HG02885 (cell line): ENCODE data around the gene SSC5D.
"Not testable (repeated sequence)": the region's sequence is repeated elsewhere in the genome, so short reads cannot be mapped to it uniquely, and the experiment has no call there.

ENCODE experiments used
- ATAC-seq: cut with Tn5 transposase; IDR thresholded peaks from one replicate; pipeline ENCODE4 v1.9.1; 2021; ENCODE audit warnings: mild to moderate bottlenecking; ENCODE audit not compliant: unreplicated experiment, poor library complexity

SSC5D gene

DNA sequence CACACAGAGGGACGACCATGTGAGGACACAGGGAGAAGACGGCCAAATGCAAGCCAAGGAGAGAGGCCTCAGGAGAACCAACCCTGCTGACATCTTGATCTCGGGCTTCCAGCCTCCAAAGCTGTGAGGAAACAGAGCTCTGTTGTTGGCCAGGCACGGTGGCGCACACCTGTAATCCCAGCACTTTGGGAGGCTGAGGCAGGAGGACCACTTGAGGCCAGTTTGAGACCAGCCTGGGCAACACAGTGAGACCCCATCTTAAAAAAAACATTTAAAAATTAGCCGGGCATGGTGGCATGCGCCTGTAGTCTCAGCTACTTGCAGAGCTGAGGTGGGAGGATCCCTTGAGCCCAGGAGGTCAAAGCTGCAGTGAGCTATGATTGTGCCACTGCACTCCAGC, 46.0 kb downstream of the SSC5D start:
- ATAC-seq: not testable (repeated sequence)

DNA sequence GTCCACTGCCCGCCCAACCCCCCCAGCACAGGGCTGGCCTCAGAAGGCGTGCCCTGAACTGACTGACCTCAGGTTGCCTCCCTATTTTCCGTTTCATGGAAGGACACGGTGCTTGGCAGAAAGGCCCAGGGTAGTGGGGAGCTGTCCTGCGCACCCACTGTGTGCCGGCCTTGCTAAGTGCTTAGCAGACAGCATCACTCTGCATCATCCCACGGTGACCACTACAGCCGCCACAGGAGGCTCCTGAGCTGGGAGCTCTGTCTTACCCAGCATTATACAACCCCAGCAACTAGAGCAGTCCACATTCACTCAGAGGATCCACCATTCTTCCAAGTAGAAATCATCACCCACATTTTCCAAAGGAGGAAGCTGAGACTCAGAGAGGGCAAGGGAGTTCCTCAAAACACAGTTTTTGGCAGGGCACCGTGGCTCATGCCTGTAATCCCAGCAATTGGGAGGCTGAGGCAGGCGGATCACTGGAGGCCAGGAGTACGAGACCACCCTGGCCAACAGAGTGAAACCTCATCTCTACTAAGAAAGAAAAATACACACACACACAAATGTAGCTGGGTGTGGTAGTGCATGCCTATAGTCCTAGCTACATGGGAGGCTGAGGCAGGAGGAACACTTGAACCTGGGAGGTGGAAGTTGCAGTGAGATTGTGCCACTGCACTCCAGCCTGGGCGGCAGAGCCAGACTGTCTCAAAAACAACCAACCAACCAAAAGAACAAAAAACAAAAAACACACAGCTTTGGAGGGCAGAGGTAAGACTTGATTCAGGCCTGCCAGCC, 47.1 kb downstream of the SSC5D start:
- no peak for ATAC-seq

DNA sequence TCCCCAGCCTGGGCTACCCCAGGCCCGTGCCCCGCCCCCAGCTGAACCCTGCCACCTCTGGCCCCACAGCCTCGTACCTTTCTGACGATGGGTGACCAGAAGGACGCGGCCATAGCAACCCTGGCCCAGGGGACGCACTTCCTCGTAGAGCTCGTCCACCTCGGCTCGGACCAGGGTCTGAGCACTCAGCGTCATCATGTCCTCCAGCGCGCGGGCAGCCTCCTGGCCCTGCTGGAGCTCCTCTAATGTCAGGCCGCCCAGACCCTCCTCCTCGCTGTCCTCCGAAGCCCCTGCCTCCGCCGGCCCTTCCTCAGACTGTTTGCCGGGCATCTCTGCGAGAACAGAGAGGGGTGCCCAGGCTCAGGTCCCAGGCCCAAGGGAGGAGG, 47.7 kb downstream of the SSC5D start:
- no peak for ATAC-seq

DNA sequence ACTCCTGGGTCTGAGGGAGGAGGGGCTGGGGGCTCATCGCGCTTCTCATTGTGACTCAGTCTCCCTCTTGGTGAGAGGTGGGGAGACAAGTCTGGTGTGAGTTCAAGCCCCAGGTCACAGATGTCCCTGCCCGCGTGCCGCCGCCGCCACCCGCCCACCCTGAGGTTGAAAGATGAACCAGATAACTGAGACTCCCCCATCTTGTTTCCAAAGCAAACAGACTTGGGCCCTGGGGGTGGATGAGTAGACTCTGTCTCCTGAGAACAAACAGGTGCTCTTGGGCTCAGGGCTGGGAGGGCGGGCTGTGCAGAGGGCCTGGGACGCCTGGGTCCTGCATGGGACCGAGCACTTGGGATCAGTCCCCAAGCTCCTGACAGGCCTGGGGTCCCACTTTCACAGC, 48.1 kb downstream of the SSC5D start:
- ATAC-seq: no peak

DNA sequence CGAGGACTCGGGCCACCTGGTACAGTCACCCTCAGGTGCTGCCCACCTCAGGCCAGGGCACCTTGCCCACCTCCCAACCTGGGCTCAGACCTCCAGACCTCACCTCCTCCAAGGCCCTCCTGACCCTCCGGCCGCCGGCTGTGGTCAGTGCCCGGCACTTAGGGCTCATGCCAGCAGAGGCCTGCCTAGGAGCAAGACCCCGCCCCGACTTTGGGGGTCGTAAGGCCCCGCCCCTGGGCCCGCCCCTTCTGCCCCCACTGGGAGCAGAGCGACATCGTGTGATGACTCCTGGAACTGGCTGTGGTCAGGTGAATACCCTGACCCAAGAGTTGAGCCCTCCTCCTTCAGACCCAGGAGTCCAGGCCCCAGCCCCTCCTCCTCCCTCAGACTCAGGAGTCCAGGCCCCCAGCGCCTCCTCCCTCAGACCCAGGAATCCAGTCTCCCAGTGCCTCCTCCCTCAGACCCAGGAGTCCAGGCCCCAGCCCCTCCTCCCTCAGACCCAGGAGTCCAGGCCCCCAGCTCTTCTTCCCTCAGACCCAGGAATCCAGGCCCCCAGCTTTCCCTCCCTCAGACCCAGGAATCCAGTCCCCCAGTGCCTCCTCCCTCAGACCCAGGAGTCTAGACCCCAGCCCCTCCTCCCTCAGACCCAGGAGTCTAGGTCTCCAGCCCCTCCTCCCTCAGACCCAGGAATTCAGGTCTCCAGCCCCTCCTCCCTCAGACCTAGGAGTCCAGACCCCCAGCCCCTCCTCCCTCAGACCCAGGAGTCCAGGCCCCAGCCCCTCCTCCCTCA, 48.9 kb downstream of the SSC5D start, which contains the start of gene SBK2:
SBK2 (minus strand) TSS at position 183 of the 790 bp plus-strand sequence. CDS start 839 bp downstream, outside the sequence.
- no peak for ATAC-seq

DNA sequence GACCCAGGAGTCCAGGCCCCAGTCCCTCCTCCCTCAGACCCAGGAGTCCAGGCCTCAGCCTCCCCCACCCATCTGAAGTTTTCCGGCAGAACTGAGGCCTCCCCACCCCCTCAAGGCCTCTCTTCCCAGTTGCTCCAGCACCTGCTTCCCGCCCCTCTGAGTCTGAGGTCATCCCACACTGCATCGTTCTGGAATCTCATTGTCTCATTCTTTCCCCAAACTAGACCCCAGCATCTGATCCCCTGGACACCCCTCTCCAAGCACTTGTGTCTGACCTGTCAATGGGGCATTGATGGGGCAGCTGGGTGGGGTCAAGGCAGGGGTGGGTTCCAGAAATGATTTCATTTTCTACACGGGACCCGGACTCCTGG, 49.5 kb downstream of the SSC5D start:
- ATAC-seq: no peak

DNA sequence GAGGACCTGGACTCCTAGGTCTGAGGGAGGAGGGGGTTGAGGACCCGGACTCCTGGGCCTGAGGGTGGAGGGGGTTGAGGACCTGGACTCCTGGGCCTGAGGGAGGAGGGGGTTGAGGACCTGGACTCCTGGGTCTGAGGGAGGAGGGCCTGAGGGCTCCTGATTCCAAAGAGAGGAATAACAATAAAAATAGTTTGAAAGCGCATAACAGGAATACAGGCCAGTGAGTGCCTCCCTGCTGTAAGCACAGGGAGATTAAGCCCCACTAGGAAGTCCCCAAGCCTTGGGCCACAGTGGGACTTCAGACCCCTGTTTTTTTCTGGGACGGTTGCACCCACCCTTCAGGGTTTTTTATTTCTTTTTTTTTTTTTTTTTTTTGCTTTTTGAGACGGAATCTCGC, 49.9 kb downstream of the SSC5D start:
- ATAC-seq: no peak

DNA sequence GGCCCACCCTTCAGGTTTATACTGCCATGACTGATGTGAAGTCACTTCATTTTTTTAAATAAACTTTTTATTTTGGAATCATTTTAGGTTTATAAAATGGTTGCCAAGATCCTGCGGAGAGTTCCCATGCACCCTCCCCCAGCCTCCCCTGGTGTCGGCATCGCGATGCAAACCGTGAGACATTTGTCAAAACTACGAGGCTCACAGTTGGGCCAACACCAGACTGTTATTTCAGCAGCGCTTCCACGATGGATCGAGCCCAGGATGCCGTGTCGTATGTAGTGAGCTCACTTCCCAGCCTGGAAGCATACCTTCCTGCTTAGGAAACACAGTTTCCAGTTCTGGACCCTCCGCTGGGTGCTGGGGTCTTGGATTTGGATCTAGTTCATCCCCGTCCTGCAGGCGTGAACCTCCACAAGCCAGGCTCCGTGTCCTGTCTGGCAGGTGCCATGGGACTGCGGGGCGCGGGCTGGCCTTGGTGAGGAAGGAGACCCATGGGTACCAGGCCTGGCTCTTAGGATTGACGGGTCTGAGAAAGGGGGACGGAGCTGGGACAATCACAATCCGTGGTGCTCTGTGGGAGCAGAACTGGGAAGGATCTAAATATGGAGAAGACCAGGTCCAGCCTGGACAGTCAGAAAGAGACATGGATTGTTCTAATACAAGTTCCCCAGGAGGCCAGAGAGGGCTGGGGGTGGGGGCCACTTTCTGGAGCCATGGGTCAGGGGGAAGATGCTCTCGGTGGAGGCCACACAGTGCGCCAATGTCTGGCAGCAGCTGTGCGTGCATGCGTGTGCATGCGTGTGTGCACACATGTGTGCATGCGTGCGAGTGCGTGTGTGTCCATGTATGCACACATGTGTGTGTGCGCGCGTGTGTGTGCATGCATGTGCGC, 51.1 kb downstream of the SSC5D start:
- ATAC-seq: no peak

DNA sequence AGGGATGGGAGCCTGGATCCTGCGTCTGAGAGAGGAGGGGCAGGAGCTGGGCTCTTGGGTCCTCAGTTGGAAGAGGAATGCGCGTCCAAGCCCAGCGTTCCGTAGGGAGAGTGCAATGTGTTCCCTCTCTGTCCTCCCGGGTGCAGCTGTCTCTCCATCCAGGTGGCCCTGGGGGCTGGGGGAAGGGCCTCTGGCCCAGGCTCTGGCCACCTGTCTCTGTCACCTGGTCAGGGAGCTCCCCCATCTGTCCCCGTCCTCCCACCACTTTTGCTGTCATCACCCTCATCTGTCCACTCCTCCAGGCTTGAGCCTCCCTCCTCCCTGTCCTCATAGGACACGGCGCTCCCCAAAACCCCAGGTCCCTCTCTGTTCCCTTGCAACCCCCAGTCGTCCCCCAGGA, 52.4 kb downstream of the SSC5D start:
- ATAC-seq: no peak

DNA sequence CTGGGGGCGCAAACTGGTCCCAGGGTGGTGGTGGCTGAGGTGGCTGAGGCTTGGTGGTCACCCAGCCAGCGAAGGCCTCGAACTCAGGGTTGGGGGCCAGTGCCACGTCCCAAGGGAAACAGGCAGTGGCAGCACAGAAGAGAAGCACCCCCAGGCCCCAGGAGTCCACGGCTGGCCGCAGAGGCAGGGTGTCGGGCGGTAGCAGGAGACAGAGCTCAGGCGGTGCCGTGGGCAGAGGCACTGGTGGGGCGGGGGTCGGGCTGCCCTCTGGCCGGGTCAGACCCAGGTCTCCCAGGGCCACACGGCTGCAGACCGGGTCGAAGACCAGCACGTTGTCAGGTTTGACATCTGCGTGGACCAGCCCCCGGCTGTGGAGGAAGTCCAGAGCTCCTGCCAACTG, 52.9 kb downstream of the SSC5D start:
- no peak for ATAC-seq

DNA sequence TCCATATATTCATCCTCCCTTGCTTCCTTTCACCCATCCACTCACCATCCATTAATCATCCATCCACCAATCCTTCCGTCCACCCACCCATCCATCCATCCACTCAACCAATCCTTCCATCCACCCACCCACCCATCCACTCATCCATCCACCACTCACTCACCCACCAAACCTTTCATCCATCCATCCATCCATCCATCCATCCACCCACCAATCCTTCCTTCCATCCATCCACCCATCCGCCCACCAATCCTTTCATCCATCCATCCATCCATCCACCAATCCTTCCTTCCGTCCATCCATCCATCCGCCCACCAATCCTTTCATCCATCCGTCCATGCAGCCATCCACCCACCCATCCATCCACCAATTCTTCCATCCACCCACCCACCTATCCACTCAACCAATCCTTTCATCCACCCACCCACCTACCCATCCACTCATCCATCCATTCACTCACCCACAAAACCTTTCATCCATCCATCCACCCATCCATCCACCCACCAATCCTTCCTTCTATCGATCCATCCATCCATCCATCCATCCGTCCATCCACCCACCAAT, 54.1 kb downstream of the SSC5D start:
- no peak for ATAC-seq

DNA sequence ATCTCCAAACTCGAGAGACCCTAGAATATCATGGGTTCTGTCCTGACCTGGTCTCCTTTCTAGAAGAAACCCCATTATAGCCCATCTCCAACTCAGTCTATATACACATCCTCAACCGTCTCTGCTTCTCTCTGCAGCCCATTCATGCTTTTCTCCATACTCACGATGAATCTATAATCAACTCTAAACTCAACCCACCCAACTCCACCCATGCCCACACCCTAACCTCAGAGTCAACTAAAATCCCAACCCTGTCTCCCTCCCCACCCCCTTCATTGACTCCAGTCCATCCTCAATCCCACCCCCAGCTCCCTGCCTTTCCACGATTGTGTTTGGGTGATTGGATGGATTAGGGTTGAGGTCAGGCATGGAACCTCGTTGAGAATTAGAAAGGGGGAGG, 55.3 kb downstream of the SSC5D start:
- no peak for ATAC-seq

DNA sequence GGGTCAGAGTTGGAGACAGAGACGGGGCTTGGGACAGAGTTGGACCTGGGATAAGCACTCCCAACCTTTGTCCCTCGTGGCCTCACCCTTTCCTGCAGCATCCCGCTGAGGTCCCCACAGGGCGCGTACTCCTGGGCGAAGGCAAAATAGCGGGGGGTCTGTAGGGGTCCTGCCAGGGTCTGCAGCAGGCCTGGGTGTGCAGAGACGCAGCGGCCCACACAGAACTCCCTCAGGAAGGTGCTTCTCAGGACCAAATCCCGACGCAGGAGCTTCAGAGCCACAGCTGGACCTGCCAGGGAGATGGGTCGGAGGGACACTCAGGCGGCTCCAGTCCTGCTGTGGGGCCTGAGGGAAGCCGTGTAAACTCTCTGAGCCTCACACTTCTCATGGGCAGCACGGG, 55.8 kb downstream of the SSC5D start:
- no peak for ATAC-seq

DNA sequence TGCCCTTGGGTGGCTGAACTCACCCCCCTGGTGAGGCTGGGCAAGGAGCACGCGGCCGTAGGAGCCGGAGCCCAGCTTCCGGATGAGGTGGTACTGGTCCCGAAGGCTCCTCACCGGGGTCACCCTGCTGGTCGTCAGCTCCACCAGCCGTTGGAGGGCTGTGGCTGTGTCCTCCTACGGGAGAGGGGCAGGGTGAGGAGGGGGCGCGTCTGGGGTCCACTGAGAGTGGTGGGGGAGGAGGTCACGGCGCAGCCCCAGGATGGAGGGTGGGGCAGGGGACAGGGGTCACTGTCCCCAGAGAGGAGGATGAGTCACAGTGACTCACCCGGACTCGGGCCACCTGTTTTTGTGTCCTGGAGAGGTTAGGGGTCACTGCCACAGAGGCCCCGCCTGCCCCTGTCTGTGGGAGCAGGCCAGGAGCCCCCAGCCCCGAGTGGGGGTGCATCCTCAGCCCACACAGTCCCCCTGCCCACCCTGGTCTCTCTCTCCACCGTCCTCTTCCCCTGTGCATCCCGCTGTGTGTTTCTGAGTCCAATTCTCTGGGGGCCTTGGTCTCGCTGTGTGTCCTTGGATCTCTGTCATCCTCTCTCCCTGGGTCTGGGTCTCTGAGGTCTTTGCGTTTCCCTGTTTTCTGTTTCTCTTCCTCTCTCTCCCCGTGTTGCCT, 56.7 kb downstream of the SSC5D start:
- no peak for ATAC-seq

DNA sequence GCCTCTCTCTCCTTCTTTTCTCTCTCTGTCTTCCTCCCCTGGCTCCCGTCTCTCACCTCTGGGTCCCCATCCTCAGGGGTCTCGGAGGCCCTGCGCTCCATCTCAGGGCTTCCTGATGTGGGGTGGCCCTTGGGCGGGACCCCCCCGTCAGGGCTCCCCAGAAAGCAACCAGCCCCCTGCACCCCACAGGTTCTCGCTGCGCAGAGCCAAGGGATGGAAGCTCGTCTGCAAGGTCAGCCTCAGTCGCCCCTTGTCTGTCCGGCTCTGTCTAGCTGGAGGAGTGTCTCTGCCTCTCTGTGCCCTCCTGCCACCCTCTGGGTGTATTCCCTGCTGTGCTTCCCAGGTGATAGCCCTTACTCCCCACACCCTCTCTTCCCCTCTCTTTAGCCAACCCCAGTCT, 57.2 kb downstream of the SSC5D start, which contains the start of gene SBK3:
SBK3 (minus strand) TSS at position 101 of the 400 bp plus-strand sequence; CDS start at position 101, 0 bp downstream.
- ATAC-seq: no peak

DNA sequence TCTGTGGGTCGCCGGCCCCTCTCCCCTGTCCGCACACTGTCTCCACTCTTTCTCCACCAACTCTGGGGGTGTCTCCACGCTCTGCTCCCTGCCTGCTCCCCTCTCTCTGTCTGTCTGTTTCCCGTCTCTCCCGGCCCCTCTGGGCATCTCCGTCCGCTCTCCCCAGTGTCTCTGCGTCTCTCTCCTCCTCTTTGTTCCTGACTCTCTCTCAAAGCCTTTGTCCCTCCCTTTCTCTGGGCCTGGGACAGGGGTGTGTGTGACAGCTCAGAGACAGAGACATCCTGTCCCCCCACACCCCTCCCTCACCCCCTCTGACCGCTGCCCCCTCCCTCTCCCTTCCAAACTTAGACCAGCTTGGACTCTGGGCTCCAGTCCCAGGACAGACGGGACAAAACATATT, 57.8 kb downstream of the SSC5D start:
- ATAC-seq: no peak

DNA sequence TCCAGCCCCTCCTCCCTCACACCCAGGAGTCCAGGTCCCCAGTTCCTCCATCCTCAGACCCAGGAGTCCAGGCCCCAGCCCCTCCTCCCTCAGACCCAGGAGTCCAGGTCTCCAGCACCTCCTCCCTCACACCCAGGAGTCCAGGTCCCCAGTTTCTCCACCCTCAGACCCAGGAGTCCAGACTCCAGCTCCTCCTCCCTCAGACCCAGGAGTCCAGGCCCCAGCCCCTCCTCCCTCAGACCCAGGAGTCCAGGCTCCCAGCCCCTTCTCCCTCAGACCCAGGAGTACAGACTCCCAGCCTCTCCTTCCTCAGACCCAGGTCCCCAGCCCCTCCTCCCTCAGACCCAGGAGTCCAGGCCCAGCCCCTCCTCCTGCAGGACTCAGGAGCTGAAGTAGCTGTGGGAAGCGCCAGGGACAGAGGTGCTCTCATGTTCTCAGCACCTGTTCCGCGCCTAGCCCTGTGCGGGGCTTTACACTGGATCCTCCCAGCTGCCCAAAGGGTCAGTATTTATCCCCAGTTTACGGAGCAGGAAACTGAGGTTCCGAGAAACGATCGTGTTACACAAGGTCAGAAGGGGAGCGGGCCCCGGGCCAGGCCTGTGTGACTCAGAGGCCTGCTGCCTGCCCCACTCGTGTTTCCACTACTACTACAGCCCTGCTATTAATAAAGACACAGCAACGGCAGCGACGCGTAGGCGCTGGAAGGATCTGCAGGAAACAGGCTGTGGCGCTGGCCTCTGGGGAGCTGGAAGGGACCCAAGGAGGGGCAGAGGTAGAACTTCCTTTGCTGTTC, 58.8 kb downstream of the SSC5D start:
- no peak for ATAC-seq

DNA sequence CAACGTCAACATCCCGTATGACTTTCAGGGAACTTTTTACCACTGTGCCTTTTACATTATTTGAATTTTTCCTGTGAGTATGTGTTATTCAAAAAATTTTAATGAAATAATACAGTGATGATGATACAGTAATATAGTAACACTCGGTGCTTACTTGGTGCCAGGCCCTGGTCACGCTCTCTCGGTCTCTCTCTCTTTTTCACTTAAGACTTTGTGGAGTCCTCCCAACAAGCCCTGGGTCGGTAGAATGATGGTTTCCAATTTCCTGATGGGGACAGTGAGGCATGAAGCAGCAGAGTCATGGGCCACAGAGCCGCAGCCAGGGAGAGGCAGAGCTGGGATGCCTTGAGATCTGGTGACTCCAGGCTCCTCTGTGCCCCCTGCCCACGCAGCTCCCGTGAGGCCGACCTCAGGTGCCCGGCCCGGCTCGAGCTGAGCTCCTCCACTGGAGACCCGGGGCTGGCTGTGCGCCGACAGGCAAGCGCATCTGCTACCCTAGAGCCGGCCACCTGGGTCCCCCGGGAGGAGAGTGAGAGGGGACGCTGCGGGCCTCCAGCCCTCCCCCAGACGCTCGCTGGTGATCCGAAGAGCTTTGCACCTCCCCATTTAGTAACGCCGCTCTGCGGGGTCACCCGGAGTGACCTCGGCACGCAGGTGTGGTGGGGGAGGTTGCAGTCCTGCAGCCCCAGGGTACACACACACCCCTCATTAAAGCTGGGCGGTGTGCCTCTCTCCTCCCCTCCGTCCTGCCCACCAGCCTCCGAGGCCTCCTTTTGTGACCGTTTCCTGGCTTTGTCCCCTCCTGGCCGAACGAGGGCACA, 61.5 kb downstream of the SSC5D start:
- no peak for ATAC-seq
